Stimulated activated CD8-positive, alpha-beta memory T cell treated with anti-CD3 and anti-CD28 coated beads, Interleukin-12 subunit alpha, Interleukin-12 subunit beta, amount 100 ng/mL, for 24 hours (primary cell): ENCODE data around the gene PAPLN.

ENCODE experiments used
- DNase-seq: peaks from one replicate; pipeline ENCODE4 v3.0.0-alpha.2; 2020; ENCODE audit errors: extremely low read depth

PAPLN gene

GRCh38 chr14:73245480-73246325, 8.4 kb downstream of the PAPLN start:
- DNase-seq, result peak; percentile 16

DNA sequence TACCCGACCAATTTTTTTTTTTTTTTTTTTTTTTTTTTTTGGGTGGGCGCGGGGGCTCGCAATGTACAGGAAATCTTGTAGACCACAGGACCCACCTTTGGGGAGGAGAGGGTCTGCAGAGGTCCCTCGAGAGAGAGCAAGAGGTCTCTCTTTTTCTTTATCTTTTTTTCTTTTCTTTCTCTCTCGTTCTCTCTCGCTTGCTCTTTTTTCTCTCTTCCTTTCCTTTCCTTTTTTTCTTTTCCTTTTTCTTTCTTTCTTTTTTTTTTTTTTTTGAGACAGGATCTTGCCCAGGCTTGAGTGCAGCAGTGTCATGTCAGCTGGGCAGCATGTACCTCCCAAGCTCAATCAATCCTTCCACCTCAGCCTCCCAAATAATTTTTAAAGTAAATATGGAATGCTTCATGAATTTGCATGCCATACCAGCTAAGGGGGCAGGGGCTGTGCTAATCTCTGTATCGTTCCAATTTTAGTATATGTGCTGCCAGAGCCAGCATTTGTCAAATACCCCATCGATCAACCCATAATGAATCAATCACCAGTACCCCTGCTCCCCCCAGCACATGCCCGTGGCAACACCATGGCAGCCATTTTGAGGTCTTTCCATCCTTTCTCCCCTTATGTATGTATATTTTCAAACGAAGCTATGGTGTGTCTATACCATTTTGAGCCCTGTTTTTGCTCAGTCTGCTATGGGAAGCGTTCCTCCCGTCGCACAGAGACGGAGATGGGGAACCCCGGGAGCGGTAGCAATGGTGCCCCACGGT, 9.3 kb downstream of the PAPLN start:
- DNase-seq, result no peak

DNA sequence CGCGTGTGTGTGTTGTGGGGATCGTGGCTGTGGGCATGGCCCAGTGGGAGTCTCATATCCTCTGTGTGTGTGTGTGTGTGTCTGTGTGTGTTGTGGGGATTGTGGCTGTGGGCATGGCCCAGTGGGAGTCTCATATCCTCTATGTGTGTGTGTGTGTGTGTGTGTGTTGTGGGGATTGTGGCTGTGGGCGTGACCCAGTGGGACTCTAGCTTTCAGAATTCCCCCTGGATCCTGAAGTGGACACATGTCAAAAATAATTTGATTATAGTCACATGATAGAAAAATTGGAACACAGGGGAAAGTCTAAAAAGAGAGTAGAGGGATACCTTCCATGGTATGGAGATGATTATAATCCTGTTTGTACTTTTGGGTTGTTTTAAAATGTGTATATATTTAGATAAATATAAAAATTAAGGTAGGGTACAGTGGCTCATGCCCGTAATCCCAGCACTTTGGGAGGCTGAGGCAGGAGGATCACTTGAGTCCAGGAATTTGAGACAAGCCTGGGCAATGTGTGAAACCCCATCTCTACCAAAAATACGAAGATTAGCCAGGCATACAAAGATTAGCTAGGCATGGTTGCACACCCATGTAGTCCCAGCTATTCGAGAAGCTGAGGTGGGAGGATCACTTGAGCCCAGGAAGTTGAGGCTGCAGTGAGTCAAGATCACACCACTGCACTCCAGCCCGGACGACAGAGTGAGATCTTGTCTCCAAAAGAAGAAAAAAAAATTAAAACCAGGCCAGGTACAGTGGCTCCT, 11.0 kb downstream of the PAPLN start:
- no peak for DNase-seq

DNA sequence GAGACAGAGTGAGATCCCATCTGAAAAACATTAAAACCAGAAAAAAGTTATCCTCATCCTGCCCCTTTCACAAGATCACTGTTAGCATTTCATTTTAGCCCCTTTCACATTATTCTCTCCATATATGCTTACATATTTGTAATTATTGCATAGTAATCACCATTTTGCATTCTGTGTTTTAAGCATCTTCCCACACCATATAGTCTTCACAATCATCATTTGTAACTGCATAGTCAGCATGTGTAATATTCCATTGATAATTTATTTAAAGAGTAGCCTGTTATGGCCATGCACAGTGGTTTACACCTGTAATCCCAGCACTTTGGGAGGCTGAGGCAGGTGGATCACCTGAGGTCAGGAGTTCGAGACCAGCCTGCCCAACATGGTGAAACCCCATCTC, 11.8 kb downstream of the PAPLN start:
- no peak for DNase-seq

DNA sequence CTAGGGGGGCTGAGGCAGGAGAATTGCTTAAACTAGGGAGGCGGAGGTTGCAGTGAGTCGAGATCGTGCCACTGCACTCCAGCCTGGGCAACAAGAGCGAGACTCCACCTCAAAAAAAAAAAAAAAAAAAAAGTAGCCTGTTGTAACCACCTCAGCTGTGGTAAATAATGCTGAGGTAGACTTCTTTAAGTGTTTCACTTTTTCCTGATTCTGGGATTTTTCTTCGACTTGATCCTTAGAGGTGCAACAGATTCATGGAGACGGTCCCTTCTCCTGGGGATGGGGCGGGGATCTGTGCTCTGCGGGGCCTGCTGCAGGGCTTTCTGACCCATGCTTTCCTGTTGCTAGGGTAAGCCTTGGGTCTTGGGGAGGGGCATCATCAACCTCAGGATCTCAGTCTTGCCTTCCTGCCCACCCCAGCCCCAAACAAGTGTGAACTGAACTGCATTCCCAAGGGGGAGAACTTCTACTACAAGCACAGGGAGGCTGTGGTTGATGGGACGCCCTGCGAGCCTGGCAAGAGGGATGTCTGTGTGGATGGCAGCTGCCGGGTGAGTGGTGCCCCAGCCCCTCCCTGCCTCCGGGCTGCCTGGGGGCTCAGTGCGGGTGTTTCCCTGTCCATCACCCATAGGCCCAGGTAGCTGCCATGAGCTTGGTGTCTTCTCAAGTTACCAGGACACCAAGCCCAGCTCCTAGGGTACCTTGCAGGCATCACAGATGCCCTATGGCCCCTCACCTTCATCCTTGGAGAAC, 12.4 kb downstream of the PAPLN start:
- no peak for DNase-seq

DNA sequence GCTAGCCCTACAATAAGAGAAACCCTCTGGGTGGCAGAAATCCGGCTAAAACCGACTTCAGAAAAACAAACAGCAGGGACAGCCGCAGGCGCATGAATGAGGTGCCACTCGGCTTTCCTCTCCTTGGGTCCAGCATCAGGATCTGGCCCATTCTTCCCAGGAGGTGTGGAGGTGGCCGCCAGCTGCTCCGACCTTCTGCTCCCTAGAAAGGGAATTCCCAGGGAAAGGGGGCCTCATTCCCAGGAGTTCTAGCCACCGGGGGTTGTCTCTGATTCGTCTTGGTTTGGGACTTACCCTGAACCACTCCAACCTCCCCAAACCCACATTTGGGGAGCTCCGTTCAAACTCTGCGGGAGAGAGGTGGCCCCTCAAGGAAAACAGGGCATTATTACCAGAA, 13.0 kb downstream of the PAPLN start:
- no peak for DNase-seq

GRCh38 chr14:73250781-73251500, 13.6 kb downstream of the PAPLN start:
- DNase-seq, result no peak

- DNase-seq, result no peak
Measured at GRCh38 chr14:73251516-73252215, 14.4 kb downstream of the PAPLN start.

GRCh38 chr14:73252491-73253322, 15.4 kb downstream of the PAPLN start:
- no peak for DNase-seq

DNA sequence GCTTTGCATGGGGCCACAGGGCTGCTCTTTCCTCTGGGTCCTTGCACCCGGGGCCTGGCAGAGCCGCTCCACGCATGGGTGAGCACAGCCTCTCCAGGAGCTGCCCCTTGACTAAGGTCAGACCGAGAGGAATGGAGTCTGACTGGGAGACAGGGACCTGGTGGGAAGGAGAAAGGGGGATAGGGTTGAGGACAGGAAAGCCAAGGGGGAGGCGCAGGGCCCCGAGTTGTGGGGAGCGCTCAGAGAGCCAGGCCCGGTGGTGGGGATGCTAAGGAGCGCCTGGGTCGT, 16.0 kb downstream of the PAPLN start:
- no peak for DNase-seq

GRCh38 chr14:73253721-73254120, 16.4 kb downstream of the PAPLN start:
- DNase-seq, result no peak

GRCh38 chr14:73254247-73255004, 17.1 kb downstream of the PAPLN start:
- no peak for DNase-seq

- DNase-seq, result no peak
Measured at GRCh38 chr14:73255005-73255400, 17.7 kb downstream of the PAPLN start.

- DNase-seq, result no peak
Measured at GRCh38 chr14:73255693-73256225, 18.5 kb downstream of the PAPLN start.

GRCh38 chr14:73258076-73258475, 20.8 kb downstream of the PAPLN start:
- DNase-seq, result no peak

GRCh38 chr14:73258845-73259611, 21.7 kb downstream of the PAPLN start:
- no peak for DNase-seq

DNA sequence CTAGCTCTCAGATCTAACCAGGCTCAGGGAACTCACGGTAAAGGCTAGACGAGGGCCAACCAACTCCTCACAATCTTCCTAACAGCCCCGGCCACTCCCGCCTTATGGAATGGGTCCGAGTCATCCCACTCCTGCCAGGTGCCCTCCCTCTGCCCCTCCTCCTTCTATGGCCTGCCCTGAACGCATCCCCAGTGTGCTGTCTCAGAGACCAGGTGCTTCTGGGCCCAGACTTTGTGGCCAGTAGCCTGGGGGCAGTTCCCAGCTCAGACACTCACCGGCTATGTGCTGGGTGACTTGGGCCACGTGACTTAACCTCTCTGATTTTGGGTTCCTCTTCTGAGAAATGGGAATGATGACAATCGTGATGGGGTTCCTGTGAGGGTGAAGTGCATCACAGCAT, 22.5 kb downstream of the PAPLN start:
- no peak for DNase-seq

DNA sequence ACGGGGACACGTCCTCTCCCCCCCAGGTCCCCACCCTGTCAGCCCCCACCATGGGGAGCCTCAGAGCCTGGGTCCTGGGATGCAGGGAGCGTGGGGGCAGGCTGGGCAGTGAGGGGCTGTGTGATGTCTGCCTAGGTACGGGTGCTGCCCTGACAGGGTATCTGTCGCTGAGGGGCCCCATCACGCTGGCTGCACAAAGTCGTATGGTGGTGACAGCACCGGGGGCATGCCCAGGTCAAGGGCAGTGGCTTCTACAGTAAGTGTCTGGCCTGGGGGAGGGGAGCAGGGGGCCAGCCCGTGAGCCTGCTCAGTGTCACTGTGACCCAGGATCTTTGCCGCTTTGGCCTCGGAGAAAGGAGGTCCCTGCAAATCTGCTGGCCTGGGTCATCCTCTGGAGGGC, 23.3 kb downstream of the PAPLN start:
- DNase-seq, result no peak
